GM19372 (cell line): ENCODE results near the gene TMEM40.
"Not testable (repeated sequence)": the region's sequence is repeated elsewhere in the genome, so short reads cannot be mapped to it uniquely, and the experiment has no call there.

Experiments
- ATAC-seq: cut with Tn5 transposase; IDR thresholded peaks from one replicate; pipeline ENCODE4 v1.9.1; 2021; ENCODE audit warnings: mild to moderate bottlenecking, low read depth, moderate library complexity; ENCODE audit not compliant: unreplicated experiment

TMEM40 gene

DNA sequence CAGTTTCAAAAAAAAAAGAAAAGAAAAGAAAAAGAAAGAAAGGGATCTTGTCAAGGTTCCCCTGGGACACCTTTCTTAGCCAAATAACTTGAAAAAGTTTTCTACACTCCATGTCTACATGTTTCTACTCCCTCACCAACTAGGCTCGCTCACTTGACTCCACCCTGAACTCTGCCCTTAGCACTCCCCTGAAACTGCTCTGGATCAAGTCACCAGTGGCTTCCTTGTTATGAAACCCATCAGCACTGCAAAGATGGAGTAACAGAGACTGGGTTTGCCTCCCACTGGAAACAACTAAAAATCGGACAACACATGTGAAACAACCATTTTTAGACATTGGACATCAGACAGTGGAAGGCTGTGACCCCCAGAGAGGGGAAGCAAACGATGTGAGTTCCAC is 36.8 kb downstream of the TMEM40 start:
- no peak for ATAC-seq

DNA sequence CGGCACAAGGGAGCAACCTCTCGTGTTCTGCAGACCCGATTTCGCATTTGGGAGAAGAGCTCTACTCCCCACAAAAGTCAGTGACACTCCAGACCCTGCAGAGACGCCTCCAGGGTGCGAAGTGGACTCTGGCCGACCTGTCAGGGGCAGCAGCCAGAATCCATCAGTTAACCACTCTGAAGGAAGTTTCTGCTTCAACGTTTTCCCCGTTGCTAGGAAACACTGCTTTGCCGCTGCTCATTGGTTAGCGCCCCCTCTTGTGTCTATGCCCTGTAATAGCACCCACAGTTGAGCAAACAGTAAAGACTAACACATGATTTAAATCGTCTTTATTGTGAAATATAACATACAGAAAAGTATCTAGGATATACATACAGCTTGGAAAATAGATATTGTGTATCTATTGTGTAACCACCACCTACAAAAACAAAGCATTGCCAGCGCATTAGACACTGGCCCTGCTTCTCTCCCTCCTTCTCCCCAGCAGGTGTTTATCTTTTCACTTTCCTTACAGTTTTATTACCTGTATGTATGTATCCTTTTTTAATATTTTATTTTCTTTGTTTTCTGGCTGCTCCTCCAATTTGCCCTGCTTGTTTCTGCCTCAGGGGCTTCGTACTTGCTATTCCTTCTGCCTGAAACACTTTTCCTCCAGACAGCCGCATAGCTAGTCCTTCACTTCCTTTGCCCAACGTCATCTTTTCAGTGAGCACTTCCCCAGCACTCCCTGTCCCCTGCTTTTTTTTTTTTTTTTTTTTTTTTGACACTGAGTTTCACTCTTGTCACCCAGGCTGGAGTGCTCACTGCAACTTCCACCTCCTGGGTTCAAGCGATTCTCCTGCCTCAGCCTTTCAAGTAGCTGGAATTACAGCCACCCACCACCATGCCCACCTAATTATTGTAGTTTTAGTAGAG is 38.8 kb downstream of the TMEM40 start:
- peak; percentile 84 for ATAC-seq

DNA sequence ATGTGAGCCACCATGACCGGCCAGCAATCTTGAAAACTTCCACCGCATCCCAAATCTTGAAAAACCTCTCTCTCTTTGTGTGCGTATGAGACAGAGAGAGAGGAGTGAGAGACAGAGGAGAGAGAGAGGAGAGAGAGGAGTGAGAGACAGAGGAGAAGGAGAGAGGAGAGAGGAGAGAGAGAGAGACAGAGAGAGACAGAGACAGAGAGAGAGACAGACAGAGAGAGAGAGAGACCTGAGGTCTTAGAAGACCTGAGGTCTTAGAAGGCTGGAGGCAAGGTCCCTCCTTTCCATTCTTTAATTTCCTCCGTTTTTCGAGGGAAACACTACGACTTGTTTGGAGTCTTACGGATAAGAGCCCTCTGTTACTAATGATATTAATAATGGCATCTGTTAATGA is 39.5 kb downstream of the TMEM40 start:
- ATAC-seq, result no peak

DNA sequence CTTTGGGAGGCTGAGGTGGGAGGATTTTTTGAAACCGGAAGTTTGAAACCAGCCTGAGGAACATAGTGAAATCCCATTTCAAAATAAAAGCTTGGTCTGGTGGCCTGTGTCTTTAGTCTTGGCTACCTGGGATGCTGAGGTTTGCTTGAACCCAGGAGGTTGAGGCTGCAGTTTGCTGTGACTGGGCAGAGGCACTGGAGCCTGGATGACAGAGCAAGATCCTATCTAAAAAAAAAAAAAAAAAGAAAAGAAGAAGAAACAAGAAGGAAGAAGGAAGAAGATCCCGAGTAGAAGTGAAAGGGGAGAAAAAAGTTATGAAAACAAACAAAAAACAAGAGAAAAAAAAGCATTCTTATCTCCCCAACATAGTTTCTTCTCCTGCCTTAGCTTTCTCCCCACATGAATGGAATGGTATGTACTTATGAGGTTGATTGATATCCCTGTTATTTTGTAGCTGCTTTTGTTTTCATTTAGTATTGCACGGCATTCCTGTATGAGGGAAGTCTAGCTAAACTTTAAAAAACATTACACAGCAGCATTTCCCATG is 42.4 kb downstream of the TMEM40 start:
- no peak for ATAC-seq

DNA sequence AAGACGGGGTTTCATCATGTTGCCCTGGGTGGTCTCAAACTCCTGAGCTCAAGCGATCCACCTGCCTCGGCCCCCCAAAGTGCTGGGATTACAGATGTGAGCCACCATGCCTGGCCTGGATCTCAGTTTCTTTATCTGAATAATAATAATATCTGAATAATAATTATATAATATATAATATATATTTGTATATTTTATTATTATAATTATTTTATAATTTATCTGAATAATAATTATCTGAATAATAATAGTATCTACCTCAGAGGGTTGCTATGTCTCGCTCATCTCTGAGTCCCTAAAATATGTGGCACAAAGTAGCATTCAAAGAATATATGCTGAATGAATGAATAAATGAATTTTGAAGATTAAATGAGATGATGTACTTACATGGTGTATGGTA is 44.8 kb downstream of the TMEM40 start:
- no peak for ATAC-seq

DNA sequence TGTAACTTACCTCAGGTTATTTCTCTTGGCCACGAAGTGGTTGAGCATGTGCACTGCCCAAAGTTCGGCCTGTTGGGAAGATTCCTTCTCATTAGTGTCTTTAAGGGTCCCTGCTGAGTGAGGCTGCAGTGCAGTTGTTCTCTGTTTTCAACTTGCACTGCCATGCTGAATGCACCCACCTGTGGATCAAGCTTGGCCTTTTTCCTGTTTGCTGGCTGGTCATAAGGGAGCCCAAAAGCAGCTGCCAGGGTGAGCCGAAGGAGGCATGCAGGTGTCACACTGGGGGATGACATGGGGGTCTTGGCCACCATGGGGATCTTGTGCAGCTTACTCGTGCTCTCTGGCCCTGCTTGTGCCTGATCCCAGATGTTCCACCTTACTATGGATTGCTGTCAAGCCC is 49.0 kb downstream of the TMEM40 start:
- ATAC-seq, result no peak

DNA sequence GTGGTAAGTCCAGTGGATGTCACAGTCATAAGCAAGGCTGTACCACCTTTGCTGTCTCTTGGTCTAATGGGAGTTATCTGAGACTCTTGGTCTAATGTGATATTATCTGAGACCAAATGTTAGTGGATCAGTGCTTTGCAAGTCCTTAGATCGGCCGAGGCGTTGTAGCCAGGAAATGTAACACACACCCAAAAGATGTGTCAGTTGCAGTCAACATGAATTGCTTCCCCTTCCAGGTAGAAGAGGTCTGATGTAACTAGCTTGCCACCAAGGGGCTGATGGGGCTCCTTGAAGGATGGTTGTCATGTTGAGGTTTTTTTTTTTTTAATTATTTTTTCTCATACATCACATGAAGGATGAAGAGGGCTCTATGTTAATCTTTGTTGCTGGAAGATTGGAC is 49.7 kb downstream of the TMEM40 start:
- ATAC-seq, result no peak

DNA sequence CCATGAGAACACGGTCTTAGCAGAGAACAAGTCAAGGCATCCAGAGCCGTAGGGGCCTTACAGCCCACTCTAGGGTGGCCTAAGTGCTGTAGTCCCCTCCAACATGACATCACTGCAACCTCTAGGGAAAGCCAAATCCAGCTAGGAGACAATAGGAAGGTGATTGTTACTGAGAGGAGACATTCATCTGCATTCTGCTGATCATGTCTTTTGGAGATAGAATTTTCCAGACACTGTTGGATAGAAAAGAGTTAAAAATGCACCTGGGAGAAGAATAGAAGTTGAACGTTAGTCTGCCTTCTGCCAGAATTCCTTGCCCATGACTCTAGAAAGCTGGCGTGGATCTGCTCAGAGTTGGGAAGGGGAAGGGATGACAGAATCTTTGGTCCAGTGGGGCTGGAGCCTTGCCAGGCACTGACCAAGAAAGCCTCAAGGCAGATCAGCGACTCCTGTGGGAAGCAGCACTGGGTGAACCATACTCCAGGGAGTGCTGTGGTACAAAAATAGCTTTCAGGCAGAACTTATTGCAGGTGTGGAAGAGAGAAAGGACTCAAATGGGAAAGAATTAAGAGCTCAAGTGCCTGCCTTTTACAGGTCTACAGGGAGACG is 50.4 kb downstream of the TMEM40 start:
- no peak for ATAC-seq

DNA sequence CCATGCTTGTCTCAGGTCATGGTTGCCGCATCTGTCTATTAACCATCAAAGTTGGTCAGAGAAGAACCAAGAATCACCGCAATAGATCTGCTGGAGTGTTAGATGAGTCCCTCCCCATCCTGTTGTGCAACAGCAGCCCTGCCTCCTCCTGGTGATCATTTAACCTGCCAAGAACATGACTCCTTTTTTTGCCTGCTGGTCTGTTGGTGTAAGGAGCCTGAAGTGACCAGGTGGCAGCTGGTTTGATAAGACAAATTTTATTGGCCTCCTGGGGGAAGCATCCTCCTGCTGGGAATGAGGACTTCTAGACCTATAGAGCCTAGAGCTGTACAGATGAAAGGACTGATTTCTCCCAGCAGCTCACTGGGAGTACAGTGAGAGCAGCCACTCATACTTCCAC is 51.6 kb downstream of the TMEM40 start:
- ATAC-seq, result no peak

DNA sequence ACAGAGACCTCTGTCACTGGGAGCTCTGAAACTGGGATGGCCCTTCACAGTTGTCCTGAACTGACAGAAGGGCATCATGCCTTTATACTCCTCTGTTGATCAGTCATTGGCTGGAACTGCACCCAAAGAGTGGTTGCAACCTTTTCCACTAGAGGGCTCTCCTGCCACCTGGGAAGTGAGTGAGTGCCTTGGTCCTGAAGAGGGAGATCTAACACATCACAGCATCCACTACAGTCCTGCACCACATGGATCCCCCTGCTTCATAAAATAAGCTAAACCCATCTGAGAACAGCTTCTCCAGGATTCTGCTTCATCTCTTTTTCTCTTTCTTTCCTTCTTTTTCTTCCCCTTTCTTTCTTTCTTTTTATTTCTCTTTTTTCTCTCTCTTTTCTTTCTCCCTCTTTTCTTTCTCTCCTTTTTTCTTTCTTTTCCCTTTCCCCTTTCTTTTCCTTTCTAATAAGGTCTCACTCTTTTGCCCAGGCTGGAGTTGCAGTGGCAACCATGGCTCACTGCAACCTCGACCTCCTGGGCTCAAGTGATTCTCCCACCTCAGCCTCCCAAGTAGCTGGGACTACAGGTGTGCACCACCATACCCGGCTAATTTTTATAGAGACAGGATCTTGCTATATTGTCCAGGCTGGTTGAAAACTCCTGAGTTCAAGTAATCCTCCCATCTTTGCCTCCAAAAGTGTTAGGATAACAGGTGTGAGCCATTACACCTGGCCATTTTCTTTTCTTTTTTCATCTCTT is 52.4 kb downstream of the TMEM40 start:
- ATAC-seq, result peak; percentile 96

DNA sequence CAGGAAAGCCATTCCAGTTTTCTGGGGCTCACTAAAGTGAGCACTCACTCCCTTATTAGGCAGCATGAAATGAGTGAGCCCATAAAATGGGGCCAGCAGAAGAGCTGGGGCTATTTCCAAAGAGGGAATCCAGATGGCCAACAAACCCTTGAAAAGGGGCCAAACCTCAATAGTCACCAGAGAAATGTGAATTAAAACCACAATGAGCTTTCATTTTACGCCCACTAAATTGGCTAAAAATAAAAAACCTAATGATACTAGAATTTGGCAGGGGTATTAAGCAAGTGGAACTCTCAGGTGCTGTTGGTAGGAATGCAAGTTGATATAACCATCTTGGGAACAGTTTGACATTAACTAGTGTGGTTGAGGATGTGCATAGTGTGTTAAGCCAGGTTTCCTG is 53.1 kb downstream of the TMEM40 start:
- no peak for ATAC-seq

DNA sequence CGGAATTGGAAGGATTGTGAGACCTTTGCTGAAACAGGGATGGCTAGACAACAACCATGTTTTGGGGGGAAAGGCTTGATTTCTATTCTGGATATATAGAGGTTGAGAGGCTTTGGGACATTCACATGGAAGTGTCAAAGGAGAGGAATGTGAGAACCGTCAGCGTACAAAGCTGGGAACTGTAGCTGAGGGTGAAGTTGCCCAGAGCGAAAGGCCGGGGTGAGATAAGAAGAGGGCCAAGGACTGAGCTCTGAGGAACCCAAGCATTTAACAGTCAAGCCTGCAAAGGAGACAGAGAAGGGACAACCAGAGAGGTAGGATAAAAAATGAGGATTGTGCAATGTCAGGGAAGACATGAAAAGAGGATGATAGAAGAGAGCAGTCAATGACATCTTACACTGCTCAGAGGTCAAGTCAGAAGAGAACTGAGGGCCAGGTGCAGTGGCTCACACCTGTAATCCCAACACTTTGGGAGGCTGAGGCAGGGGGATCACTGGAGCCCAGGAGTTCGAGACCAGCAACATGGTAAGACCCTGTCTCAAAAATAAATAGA is 53.6 kb downstream of the TMEM40 start:
- no peak for ATAC-seq

DNA sequence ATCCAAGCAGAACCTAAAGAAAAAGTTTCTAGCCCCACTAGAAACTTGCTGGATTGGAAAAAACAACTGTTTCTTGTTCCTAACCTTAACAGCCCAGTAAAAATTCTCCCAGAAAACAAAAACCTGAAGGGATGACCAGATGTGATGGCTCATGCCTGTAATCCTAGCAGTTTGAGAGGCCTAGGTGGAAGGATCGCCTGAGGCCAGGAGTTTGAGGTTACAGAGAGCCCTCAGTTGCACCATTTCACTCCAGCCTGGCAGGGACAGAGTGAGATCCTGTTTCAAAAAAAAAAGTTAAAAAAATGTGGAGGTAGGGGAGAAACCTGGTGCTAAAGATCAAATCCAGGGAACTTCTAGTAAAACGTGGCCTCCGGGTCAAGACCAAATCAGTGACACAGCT is 56.6 kb downstream of the TMEM40 start:
- no peak for ATAC-seq

DNA sequence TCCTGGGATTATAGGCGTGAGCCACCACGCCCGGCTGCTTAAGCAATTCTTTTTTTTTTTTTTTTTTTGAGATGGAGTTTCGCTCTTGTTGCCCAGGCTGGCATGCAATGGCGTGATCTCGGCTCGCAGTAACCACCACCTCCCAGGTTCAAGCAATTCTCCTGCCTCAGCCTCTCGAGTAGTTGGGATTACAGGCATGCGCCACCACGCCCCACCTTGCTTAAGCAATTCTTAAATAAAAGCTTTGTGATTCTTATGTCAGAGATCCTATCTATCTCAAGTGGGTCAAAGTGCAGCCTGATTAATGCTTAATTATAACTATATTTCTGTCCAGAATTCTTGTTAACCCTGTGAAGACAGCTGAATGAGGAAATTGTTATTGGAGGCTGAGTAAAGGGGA is 57.5 kb downstream of the TMEM40 start:
- not testable (repeated sequence) for ATAC-seq

DNA sequence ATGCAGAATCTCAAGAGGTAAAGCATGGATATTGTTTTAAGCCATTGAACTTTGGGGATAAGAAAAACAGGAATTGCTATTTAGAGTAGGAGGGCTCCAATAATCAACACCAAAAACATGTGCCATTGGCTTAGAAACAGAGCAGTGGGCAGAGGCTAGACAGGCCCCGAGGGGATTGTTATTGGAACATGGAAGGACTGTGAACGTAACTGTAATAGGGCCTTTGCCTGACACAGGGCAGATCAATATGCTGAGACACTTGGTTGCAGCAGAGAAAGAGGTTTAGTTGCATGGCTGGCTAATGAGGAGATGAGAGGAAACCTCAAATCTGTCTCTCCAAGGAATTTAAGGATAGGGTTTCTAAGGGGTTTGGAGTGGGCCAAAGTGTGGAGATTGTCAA is 58.3 kb downstream of the TMEM40 start:
- ATAC-seq, result no peak

DNA sequence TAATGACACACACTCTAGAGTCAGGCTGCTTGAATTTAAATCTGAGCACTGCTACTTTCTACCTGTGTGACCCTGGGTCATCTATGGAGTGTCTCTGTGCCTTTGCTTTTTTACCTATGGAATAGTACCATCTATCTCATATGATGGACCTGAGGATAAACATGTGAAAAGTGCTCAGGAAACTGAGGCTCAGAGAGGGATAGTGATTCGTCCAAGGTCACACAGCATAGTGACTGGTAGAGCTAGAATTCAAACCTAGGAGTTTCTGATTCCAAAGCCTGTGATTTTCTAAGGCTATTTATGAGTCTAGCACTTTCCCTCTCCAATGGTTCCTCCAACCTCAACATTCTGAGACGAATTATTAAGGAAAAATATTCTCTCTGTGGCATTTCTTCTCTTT is 63.1 kb downstream of the TMEM40 start:
- ATAC-seq, result no peak

DNA sequence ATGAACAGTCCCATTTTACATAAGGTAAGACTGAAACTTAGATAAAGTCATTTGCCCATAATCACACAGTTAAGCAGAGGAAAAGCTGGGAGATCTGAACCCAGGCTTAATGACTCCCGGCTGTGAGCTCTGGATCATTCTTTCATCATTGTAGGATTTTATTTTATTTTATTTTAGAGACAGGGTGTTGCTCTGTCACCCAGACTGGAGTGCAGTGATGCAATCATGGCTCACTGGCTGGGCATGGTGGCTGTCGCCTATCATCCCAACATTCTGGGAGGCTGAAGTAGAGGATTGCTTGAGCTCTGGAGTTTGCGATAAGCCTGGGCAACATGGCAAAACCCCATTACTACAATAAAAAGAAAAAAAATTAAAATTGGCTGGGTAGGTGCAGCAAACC is 63.9 kb downstream of the TMEM40 start:
- ATAC-seq, result no peak

DNA sequence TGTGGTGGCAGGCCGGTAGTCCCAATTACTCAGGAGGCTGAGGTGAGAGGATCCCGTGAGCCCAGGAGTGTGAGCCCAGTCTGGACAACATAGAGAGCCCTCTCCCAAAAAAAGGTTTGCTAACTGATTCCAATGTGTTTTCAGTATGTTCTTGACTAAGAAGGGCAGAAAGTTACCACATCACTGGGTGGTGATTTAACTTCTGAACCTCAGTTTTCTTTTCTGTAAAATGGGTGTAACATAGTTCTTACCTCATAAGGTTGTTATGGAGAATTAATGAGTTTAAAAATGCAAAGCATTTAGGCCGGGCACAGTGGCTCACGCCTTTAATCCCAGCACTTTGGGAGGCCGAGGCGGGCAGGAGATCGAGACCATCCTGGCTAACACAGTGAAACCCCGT is 66.6 kb downstream of the TMEM40 start:
- no peak for ATAC-seq

DNA sequence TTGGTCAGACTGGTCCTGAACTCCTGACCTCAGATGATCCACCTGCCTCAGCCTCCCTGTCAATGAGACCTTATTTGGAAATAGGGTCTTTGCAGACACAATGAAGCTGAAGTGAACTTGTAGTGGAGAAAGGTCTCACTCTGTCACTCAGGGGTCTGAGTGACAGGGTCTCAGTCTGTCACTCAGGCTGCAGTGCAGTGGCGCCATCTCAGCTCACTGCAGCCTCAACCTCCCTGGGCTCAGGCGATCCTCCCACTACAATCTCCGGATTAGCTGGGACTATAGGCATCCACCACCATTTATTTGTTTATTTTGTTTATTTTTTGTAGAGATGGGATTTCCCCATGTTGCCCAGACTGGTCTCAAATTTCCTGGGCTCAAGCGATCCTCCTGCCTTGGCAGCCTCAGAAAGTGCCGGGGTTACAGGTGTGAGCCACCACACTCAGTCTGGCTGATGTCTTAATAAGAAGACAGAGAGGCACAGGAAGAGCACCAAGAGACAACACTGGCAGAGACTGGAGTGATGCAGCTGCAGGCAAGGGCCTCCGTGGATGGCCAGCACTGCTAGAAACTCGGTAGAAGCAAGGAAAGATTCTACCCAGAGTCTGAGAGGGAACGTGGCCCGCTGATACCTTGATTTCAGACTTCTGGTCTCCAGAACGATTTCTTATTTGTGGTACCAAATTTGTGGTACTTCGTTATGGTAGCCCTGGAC is 68.9 kb downstream of the TMEM40 start:
- no peak for ATAC-seq

DNA sequence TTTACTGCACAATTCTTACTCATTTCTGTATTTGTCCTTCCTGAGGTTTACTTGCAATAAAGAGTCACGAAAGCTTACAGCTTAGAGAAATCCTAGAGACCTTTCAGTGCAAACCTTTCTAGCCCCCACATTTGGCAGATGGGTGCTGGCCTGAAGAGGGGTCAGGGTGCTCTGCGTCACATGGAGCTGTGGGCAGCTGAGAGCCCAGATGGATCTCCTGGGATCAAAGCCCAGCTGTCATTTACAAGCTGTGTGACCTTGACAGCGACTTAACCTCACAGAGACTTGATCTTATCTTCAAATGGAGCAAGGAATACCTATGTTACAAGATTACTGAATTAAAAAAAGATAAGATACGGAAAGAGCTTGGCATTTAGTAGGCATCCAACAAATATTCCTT is 71.1 kb downstream of the TMEM40 start:
- no peak for ATAC-seq
